ENCODE results near the gene FAM124A.

FAM124A gene

DNA sequence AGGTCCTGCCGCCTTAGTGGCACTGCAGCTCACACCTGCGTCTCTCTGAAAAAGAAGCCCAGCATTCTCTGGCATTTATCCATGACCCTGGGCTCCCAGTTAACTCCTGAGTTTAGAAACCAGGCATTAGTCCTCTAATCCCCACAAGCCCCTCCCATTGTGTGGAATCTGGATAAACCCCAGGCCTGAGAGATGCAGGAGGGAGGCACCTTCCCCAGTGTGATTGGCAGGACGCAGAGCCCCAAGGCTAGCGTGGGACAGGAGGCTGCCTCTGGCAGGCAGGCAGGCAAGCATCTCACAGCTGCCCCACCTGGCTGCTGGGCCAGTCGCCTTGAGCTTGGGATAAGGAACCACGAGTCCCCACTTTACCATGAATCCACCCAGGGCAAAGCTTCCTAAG, 106.3 kb downstream of the FAM124A start:
- DNase-seq (ENCODE audit: low read depth, low spot score) = no peak

DNA sequence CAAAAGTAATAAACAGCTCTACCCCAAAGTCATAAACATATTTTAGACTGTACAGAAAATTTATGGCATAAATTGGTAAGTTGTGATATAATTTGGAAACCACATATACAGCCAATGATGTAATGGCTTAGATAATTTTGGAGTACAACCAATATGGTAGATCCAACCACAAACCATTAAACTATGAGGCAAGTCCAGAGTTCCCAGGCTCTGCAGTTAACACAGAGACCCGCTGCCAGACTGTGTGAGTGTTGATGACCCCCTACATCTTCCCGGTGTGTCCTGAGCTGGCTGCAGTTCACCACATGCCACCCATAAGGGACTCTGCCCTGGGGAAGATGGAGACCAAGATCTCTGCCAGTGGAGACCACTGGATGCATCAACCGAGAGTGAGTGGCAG, 107.4 kb downstream of the FAM124A start:
- no peak overlapping the region for H3K27ac ChIP-seq
- no peak for DNase-seq (ENCODE audit: low read depth, low spot score)

More for the DNA sequence above, 106.3 kb downstream of the FAM124A start:
- no peak overlapping the region for H3K27ac ChIP-seq

DNA sequence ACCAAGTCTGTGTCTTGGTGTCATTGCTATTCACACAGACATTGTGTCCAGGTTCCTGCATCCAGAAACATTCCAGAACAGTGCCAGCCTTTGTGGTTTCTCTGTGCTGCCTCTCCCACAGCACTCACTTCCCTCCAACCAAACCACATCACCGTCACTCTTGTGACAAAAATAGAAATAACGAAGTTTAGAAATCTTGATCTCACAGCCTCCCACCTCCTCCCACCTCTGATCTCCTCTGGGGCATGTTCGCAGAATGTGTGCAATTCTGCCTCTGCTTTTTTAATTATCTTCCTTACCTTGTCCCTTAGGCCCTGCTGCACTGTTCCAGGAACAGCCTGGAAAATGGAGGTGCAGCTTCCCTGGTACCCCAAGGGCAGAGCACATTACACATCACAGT, 108.6 kb downstream of the FAM124A start:
- H3K27ac ChIP-seq = no peak overlapping the region
- no peak for DNase-seq (ENCODE audit: low read depth, low spot score)

DNA sequence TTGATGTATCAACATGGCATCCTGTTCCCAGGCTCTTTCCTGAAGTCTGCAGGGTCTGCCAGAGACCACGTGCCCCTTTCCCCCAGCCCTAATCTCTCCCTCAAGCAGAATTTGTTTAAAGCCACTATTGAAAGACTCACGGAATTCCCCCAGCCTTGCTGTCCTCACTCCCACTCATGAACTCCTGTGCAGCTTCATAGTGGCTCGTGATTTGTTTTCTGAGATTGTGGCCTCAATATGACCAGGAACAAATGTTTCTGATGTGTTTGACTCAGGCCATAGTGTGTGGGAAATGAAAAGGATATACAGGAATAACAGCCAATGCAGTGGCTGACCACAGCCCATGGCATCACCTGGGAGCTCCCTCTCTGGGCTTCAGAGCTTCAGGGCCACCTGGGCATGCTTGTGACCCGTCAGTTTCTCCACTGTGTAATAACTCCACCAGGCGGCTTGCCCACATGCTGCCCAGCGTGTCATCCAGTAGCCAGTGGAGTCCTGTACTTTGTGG, 109.2 kb downstream of the FAM124A start:
- H3K27ac ChIP-seq = no peak overlapping the region
- DNase-seq (ENCODE audit: low read depth, low spot score) = no peak

DNA sequence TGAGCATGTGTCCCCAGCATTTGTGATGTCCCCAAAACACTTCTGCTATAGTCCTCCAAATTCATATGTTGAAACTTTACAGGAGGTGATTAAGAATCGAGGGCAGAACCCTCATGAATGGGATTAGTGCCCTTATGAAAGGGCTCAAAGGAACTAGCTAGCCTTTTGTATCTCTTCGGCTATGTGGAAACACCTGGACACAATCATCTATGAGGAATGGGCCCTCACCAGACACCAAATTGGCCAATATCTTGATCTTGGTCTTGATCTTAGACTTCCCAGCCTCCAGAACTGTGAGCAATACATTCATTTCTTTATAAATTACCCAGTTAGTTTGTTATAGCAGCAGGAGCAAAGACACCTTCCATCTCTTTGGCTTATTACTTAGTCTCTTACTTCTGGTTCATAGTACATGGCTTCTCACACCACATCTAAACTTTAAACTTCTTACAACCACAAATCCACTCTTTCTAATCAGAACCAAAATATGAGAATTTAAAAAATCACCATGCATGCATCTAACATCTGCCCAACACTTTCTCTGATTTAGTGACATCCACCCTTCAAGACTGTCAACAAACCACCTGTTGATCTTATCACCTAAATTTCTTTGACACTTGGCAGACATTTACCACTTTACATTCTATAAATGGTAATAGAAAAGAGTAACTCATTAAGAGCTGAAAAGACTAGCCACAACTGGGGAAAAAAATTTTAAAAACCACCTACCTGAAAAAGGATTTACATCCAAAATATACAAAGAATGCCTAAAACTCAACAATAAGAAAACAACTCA, 110.6 kb downstream of the FAM124A start:
- DNase-seq (ENCODE audit: low read depth, low spot score) = no peak
- no peak overlapping the region for H3K27ac ChIP-seq

DNA sequence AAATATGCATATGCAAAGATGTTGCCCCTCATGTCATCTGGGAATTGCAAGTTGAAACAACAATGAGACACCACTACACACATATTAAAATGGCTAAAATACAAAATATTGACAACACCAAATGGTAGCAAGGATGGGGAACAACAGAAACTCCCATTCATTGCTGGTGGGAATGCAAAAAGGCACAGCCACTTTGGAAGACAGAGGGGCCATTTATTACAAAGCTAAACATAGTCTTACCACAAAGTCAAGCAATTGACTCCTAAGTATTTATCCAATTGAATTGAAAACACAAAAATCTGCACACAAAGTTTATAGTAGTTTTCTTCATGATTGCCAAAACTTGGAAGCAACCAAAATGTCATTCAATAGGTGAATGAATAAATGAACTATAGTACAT, 111.2 kb downstream of the FAM124A start:
- no peak for DNase-seq (ENCODE audit: low read depth, low spot score)
- H3K27ac ChIP-seq = no peak overlapping the region

DNA sequence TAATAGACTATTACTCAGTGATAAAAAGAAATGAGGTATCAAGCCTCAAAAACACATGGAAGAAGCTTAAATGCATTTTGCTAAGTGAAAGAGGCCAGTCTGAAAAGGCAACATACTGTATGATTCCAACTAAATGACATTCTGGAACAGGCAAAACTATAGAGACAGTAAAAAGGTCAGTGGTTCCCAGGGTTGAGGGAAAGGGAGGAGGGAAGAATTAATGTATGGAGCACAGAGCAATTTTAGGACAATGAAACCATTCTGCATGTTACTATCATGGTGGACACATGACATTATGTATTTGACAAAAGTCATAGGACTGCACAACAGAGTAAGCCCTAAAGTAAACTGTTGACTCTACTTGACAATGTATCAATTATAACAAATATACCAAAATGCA, 111.6 kb downstream of the FAM124A start:
- no peak for DNase-seq (ENCODE audit: low read depth, low spot score)
- H3K27ac ChIP-seq = no peak overlapping the region
